Measurements from ENCODE around the gene FETUB. TPM values are rescaled to one million over a fixed set of nuclear protein-coding genes. Genes with fewer than 3 reads are reported as not detected.

The FETUB gene
- total RNA-seq, 1 donor from 2014 or later = not detected

DNA sequence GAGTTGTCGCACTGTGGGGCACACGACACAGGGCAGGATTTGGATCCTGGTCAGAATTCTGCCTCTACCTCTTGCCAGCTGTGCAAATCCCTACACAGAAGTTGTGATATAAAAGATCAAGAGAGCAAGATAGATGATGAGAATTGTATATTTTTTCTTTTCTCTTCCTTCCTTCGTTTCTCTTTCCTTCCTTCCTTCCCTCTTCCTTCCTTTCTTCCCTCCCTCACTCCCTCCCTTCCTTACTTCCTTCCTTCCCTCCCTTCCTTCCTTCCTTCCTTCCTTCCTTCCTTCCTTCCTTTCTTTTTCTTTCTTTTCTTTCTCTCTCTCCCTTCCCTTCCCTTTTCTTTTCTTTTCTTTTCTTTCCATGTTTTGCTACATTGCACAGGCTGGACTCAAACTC, 39.3 kb upstream of the FETUB start:
- no peak for DNase-seq
- TF ChIP-seq, protein P1, sequence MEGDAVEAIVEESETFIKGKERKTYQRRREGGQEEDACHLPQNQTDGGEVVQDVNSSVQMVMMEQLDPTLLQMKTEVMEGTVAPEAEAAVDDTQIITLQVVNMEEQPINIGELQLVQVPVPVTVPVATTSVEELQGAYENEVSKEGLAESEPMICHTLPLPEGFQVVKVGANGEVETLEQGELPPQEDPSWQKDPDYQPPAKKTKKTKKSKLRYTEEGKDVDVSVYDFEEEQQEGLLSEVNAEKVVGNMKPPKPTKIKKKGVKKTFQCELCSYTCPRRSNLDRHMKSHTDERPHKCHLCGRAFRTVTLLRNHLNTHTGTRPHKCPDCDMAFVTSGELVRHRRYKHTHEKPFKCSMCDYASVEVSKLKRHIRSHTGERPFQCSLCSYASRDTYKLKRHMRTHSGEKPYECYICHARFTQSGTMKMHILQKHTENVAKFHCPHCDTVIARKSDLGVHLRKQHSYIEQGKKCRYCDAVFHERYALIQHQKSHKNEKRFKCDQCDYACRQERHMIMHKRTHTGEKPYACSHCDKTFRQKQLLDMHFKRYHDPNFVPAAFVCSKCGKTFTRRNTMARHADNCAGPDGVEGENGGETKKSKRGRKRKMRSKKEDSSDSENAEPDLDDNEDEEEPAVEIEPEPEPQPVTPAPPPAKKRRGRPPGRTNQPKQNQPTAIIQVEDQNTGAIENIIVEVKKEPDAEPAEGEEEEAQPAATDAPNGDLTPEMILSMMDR (IDR thresholded peaks at IDR 0.05) = no peak

DNA sequence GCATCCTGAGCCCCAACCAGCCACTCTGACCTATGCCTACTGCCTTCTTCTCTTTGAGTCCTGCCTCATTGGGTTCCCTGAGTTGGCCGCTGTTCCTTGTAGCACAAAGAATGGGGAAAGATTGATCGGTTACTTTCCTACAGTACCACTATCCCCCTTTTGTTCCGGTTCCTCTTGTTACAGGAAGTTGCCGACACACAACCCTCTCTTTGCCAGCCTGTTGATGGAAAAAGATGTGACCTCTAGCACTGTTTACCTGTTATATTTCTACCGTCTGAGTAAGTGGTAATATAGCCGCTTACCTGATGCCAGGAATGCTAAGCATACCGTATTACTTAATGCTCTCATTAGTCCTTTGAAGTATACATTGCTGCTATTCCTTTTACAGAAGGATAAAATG, 37.0 kb upstream of the FETUB start:
- intact Hi-C loops (cut with DNase I) = no loop called here
- TF ChIP-seq, protein P1 (IDR thresholded peaks at IDR 0.05) = no peak
- H3K9me3 ChIP-seq = no peaks in the 10 kb centered on the region
- ATAC-seq (no peak), DNase-seq (no peak)
- no peaks in the 10 kb centered on the region for H3K27me3 ChIP-seq
- H3K36me3 ChIP-seq = no peaks in the 10 kb centered on the region
- H3K27ac ChIP-seq = no peak overlapping the region
- H3K4me1 ChIP-seq = no peaks in the 10 kb centered on the region
- H3K4me3 ChIP-seq = no peak overlapping the region

More for the DNA sequence above, 39.3 kb upstream of the FETUB start:
- Histone ChIP-seq H3K27me3 (no peaks in the 10 kb centered on the region), H3K9me3 (no peaks in the 10 kb centered on the region), H3K4me3 (no peak overlapping the region), H3K27ac (no peak overlapping the region), H3K36me3 (no peaks in the 10 kb centered on the region), H3K4me1 (no peaks in the 10 kb centered on the region)
- intact Hi-C loops (cut with DNase I) = no loop called here
- no peak for ATAC-seq

DNA sequence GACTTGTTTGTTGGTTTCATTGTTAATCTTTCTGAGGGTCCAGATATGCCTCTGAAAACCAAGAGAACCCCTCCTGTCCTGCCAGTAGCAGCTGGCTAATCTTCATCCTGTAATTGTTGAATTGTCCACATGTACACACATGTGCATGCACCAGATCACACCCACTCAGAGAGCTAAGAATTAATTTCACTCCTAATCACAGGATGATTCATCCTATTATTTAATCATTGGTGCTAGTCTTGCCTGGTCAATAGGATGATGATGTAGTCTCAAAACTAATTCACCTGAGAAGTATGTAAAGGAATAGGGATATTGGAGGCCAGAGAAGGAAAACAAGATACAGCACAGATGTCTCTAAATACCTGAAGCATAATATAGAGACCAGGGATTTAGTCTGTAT, 35.1 kb upstream of the FETUB start:
- no peak overlapping the region for H3K27ac ChIP-seq
- no peak for ATAC-seq

DNA sequence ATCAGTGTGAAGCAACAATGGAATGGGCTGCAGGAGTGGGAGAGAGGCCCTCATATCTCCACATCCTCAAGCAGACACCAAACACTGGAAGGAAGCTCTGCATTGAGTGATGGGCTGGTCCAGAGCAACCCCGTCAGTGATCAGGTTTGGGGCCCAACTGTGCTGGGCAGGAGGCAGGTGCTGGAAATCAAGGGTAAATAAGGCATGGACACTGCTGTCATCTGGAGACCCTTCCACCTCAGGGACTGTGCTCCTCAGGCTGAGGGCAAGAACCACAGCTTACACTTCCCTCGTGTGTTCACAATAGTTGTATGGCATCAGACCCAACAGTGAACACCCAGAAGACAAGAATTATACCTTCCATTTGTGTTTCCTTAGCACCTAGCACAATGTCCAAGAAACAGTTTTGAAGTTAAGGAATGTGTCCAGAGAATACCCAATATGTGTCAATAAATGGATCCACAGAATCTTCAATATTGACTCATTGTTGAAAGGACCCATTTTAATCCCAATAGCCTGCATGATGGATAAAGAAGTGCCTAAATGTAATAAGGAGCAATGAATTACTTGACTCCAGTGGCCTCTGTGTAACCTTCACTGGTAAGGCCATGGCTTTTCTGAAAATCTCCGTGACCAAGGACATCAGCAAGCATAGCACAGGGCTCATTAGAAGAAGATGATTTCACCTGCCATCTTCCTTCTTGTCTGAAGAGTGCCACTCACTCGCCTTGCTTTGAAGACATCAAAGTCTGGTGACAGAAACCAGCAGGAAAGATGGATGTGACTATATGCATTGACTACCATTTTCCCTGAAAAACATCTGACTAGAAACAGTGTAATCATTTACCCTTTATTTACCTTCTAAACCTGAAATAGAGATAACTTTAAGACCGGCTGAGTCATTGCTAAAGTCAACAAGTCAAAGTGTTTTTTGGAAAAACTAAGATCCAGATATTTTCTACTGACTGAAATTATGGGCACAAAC, 34.3 kb upstream of the FETUB start:
- Histone ChIP-seq H3K36me3 (no peaks in the 10 kb centered on the region), H3K9me3 (no peaks in the 10 kb centered on the region), H3K4me1 (no peaks in the 10 kb centered on the region), H3K27me3 (no peaks in the 10 kb centered on the region), H3K4me3 (no peak overlapping the region), H3K27ac (no peak overlapping the region)
- ATAC-seq = no peak
- intact Hi-C loops (cut with DNase I) = no loop called here
- TF ChIP-seq, protein P1 (IDR thresholded peaks at IDR 0.05) = no peak
- DNase-seq = no peak

More for the DNA sequence above, 35.1 kb upstream of the FETUB start:
- DNase-seq = no peak
- TF ChIP-seq, protein P1 (IDR thresholded peaks at IDR 0.05) = no peak
- H3K27me3 ChIP-seq = no peaks in the 10 kb centered on the region
- H3K4me3 ChIP-seq = no peak overlapping the region
- H3K9me3 ChIP-seq = no peaks in the 10 kb centered on the region
- intact Hi-C loops (cut with DNase I) = no loop called here
- H3K36me3 ChIP-seq = no peaks in the 10 kb centered on the region
- H3K4me1 ChIP-seq = no peaks in the 10 kb centered on the region

DNA sequence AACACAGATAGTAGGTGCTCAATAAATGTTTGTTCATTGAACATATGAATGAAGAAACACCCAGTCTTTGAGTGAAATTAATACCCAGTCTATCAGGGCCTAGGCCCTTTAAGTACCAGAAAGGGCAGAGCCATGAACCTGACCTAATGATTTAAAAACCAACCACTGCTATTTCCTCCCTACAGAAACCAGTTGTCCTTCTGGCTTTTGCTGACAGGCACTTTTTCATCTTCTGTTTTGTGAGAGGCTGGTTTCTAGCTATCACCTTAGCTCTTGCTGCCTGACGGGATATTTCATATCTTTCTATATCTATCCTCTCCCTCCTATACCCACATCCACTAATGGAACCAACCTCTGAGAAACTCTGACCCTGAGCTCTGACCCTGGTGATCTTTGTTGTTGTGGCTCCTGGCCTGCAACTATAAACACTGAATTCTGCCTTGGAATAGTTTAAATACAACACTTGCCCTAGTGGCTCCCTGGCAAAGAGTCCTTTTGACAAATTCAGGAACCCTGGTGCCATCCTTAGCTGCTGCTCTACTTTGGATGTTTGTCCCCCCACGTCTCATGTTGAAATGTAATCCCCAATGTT, 31.5 kb upstream of the FETUB start:
- Histone ChIP-seq H3K27me3 (no peaks in the 10 kb centered on the region), H3K27ac (no peak overlapping the region), H3K36me3 (no peaks in the 10 kb centered on the region), H3K4me3 (no peak overlapping the region), H3K4me1 (no peaks in the 10 kb centered on the region), H3K9me3 (no peaks in the 10 kb centered on the region)
- DNase-seq = no peak
- TF ChIP-seq, protein P1 (IDR thresholded peaks at IDR 0.05) = no peak
- no peak for ATAC-seq
- intact Hi-C loops (cut with DNase I) = no loop called here

Measured in upper lobe of right lung (tissue), 1 donor.